C4-2B (cell line): ENCODE results near the gene PCSK5.

Source experiments
- H3K27ac ChIP-seq: fragments of 450-650 bp; 2 replicates; pipeline ENCODE4 v1.5.1; 2017
- CTCF ChIP-seq: fragments of 450-650 bp; conservative IDR thresholded peaks from 2 replicates; pipeline ENCODE4 v1.5.1; 2017; ENCODE audit warnings: mild to moderate bottlenecking
- ZFX ChIP-seq: fragments of 450-650 bp; IDR thresholded peaks from 2 replicates; pipeline ENCODE4 v1.6.1; 2017

PCSK5 gene

GRCh38 chr9:76007935-76008334, 117.5 kb downstream of the PCSK5 start:
- no peak for TF ChIP-seq CTCF
- TF ChIP-seq ZFX: no peak
- no peak overlapping the region for H3K27ac ChIP-seq

- no peak overlapping the region for H3K27ac ChIP-seq
- TF ChIP-seq CTCF: no peak
- no peak for TF ChIP-seq ZFX
These were observed 123.3 kb downstream of the PCSK5 start for GRCh38 chr9:76013809-76014208.

GRCh38 chr9:76018235-76018634, 127.8 kb downstream of the PCSK5 start:
- TF ChIP-seq CTCF (no peak), ZFX (no peak)
- no peak overlapping the region for H3K27ac ChIP-seq

DNA sequence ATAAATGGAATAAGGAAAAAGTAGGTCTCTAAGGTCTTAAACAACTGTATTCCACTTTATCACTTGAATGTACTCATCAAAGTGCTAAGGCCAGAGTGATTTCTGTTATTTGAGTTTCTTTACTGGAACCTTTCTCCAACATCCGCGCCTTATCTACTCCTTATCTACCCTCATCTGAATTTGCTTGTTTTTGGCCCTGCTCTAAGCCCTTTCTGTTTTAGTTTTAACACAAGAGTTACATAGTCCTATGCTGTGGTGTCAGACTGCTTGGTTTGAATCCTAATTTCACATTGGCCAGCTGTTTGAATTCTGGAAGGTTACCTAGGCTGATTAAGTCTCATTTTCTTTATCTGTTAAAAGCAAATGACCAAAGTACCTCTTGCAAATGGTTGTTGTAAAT, 128.3 kb downstream of the PCSK5 start:
- TF ChIP-seq ZFX (no peak), CTCF (no peak)
- no peak overlapping the region for H3K27ac ChIP-seq

DNA sequence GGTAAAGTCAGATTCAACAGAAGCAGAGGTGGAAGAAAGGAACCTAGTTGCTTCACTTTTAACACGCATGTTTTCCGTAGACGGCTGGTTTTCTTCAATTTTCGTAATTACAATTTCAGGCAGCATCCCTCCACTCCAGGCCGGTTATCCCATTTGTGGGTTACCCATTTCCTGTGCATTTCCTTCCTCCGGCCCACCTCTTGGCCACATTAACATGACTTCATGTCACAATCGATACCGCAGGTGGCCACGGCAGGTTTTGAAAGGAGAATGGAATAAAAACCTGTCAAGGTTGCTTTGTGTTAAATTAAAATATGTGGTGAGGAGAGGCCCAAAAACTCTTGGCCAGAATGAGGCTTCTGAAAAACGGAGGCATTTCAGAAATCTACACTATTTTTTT, 130.2 kb downstream of the PCSK5 start:
- no peak for TF ChIP-seq CTCF
- no peak for TF ChIP-seq ZFX

GRCh38 chr9:76022317-76022716, 131.8 kb downstream of the PCSK5 start:
- no peak overlapping the region for H3K27ac ChIP-seq
- TF ChIP-seq ZFX: no peak
- TF ChIP-seq CTCF: no peak

More for the DNA sequence above, 130.2 kb downstream of the PCSK5 start:
- H3K27ac ChIP-seq: no peak overlapping the region

DNA sequence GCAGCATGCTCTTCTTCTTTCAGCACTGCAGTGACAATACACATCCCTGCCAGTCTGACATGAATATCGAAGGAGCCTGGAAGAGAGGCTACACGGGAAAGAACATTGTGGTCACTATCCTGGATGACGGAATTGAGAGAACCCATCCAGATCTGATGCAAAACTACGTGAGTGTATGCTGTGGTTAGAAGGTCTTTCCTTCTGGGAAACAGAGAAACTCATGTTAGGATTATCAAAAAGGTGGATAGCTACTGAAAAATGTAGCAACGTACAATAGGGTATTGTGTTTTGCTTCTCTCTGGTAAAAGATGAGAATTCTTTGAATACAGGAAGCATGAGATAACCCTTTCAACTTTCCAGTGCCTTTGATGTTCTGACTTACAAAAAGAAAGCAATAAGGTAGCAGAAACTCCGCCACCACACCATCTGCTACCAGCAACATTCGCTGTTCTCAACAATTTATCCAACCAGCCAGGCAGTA, 133.3 kb downstream of the PCSK5 start:
- TF ChIP-seq CTCF: no peak
- TF ChIP-seq ZFX: no peak
- no peak overlapping the region for H3K27ac ChIP-seq
